Stimulated activated CD4-positive, alpha-beta T cell treated with anti-CD3 and anti-CD28 coated beads, Interleukin-15, amount 100 ng/mL, for 1 hour (primary cell): ENCODE measurements around the gene P2RY2.
"Not testable (repeated sequence)": the region's sequence is repeated elsewhere in the genome, so short reads cannot be mapped to it uniquely, and the experiment has no call there.

Source experiments
- DNase-seq, 2 donors: peaks; one replicate each; pipeline ENCODE4 v3.0.0-alpha.2; 2020; ENCODE audit warnings: low read depth in 1 of 2, low spot score in 1 of 2

The P2RY2 gene

GRCh38 chr11:73187854-73188253 lies 30.2 kb upstream of the P2RY2 start:
- no peak for DNase-seq

GRCh38 chr11:73188301-73188700 lies 29.8 kb upstream of the P2RY2 start:
- no peak for DNase-seq

GRCh38 chr11:73189315-73189714 lies 28.8 kb upstream of the P2RY2 start:
- DNase-seq, result no peak

- DNase-seq, result no peak
These were observed 28.1 kb upstream of the P2RY2 start for GRCh38 chr11:73189723-73190556.

- DNase-seq, result no peak
These were observed 27.6 kb upstream of the P2RY2 start for GRCh38 chr11:73190557-73190885.

GRCh38 chr11:73191151-73191550 lies 26.9 kb upstream of the P2RY2 start:
- DNase-seq, result no peak

GRCh38 chr11:73192272-73192671 lies 25.8 kb upstream of the P2RY2 start:
- no peak for DNase-seq

- DNase-seq, result no peak
These were observed 24.6 kb upstream of the P2RY2 start for GRCh38 chr11:73193251-73194033.

GRCh38 chr11:73194034-73194507 lies 24.0 kb upstream of the P2RY2 start:
- no peak for DNase-seq

- no peak for DNase-seq
These were observed 23.5 kb upstream of the P2RY2 start for GRCh38 chr11:73194593-73194992.

- DNase-seq, result no peak
These were observed 22.7 kb upstream of the P2RY2 start for GRCh38 chr11:73195191-73196007.

GRCh38 chr11:73196576-73196975 lies 21.5 kb upstream of the P2RY2 start:
- DNase-seq, result no peak

- no peak for DNase-seq
These were observed 20.7 kb upstream of the P2RY2 start for GRCh38 chr11:73197348-73197747.

- not testable (repeated sequence) for DNase-seq
These were observed 20.3 kb upstream of the P2RY2 start for GRCh38 chr11:73197787-73198186.

- DNase-seq, result no peak
These were observed 19.4 kb upstream of the P2RY2 start for GRCh38 chr11:73198677-73199076.

GRCh38 chr11:73199446-73199845 lies 18.6 kb upstream of the P2RY2 start:
- DNase-seq, result no peak

- DNase-seq, result no peak
These were observed 17.8 kb upstream of the P2RY2 start for GRCh38 chr11:73200256-73200655.

- DNase-seq, result no peak
These were observed 16.8 kb upstream of the P2RY2 start for GRCh38 chr11:73201249-73201648.

GRCh38 chr11:73201888-73202780 lies 15.9 kb upstream of the P2RY2 start:
- DNase-seq, result no peak

GRCh38 chr11:73203322-73203721 lies 14.8 kb upstream of the P2RY2 start:
- no peak for DNase-seq

- no peak for DNase-seq
These were observed 14.3 kb upstream of the P2RY2 start for GRCh38 chr11:73203790-73204189.
